SK-N-SH treated with all-trans-retinoic acid at 6 μM for 48 hours (cell line): Measurements from ENCODE around the gene FYN.

Experiments used
- OSR1 ChIP-seq: fragments of 250-450 bp; sonication (Bioruptor Pico); IDR thresholded peaks from 2 replicates; pipeline ENCODE4 v1.8.0; 2022; ENCODE audit warnings: moderate library complexity, mild to moderate bottlenecking, inconsistent platforms
- TF ChIP-seq, protein P1 (sequence below): fragments of 250-450 bp; sonication (Bioruptor Pico); IDR thresholded peaks from 2 replicates; pipeline ENCODE4 v1.5.1; 2020; ENCODE audit warnings: low read depth, mild to moderate bottlenecking, moderate library complexity

- TF ChIP-seq, protein P1, sequence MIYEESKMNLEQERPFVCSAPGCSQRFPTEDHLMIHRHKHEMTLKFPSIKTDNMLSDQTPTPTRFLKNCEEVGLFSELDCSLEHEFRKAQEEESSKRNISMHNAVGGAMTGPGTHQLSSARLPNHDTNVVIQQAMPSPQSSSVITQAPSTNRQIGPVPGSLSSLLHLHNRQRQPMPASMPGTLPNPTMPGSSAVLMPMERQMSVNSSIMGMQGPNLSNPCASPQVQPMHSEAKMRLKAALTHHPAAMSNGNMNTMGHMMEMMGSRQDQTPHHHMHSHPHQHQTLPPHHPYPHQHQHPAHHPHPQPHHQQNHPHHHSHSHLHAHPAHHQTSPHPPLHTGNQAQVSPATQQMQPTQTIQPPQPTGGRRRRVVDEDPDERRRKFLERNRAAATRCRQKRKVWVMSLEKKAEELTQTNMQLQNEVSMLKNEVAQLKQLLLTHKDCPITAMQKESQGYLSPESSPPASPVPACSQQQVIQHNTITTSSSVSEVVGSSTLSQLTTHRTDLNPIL (CRISPR knock-in tag) = no peak
- TF ChIP-seq OSR1 (CRISPR knock-in tag) = no peak
Measured at GRCh38 chr6:111769365-111770152, 103.7 kb downstream of the FYN start.
